ENCODE data around the gene IQCC.

DNA sequence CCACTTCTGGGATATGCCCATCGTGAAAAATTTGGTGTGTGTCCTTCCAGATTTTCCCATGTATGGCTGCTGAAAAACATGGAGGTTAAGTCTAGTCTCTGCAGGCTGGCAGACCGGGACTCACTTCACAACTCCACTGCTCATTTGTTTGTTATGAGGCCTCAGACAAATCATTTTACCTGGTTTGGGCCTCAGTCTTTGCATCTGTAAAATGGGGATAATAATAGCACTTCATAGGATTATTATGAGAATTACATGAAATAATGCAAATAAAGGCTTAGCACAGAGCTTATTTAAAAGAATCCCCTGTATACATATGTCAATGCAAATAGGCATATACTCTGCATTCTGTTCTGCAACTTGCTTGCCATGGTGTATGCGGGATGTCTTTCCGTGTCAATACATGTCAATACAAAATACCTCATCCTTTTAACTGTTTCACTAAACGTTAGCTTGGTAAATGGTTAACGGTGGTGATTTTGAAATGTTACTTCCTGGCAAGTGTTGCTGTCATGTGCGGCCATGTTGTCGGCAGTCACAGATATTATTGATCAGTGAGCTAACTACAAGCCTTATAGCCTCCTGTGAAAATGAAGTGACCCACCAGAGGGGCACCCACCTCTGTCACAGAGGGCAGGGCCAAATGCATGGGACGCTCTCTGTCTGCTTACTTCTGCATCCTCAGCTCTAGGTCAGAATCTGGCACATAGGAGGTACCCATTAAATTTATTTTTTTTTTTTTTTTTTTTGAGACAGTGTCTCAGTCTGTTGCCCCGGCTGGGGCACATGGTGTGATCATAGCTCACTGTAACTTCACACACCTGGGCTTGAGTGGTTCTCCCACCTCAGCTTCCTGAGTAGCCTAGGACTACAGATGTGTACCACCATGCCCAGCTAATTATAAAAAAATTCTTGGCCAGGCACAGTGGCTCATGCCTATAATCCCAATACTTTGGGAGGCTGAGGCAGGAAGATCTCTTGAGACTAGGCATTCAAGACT lies 49.9 kb downstream of the IQCC start:
- no peak for TF ChIP-seq HOXA7 (CRISPR knock-in tag; IDR thresholded peaks at IDR 0.05; ENCODE audit: borderline replicate concordance)
- no peak for TF ChIP-seq ZNF341 (tag by site-specific recombination; IDR thresholded peaks at IDR 0.05; ENCODE audit: low read depth)
- TF ChIP-seq, protein P1, sequence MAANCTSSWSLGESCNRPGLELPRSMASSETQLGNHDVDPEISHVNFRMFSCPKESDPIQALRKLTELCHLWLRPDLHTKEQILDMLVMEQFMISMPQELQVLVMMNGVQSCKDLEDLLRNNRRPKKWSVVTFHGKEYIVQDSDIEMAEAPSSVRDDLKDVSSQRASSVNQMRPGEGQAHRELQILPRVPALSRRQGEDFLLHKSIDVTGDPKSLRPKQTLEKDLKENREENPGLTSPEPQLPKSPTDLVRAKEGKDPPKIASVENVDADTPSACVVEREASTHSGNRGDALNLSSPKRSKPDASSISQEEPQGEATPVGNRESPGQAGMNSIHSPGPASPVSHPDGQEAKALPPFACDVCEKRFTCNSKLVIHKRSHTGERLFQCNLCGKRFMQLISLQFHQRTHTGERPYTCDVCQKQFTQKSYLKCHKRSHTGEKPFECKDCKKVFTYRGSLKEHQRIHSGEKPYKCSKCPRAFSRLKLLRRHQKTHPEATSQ (tag by site-specific recombination; IDR thresholded peaks at IDR 0.05): no peak
- no peak for TF ChIP-seq CTCF (tag by site-specific recombination; IDR thresholded peaks at IDR 0.05)
- TF ChIP-seq, protein P2, sequence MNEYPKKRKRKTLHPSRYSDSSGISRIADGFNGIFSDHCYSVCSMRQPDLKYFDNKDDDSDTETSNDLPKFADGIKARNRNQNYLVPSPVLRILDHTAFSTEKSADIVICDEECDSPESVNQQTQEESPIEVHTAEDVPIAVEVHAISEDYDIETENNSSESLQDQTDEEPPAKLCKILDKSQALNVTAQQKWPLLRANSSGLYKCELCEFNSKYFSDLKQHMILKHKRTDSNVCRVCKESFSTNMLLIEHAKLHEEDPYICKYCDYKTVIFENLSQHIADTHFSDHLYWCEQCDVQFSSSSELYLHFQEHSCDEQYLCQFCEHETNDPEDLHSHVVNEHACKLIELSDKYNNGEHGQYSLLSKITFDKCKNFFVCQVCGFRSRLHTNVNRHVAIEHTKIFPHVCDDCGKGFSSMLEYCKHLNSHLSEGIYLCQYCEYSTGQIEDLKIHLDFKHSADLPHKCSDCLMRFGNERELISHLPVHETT (tag by site-specific recombination; IDR thresholded peaks at IDR 0.05): no peak
- TF ChIP-seq, protein P3, sequence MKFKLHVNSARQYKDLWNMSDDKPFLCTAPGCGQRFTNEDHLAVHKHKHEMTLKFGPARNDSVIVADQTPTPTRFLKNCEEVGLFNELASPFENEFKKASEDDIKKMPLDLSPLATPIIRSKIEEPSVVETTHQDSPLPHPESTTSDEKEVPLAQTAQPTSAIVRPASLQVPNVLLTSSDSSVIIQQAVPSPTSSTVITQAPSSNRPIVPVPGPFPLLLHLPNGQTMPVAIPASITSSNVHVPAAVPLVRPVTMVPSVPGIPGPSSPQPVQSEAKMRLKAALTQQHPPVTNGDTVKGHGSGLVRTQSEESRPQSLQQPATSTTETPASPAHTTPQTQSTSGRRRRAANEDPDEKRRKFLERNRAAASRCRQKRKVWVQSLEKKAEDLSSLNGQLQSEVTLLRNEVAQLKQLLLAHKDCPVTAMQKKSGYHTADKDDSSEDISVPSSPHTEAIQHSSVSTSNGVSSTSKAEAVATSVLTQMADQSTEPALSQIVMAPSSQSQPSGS (tag by site-specific recombination; IDR thresholded peaks at IDR 0.05; ENCODE audit: low read depth): no peak
- TF ChIP-seq SP2 (tag by site-specific recombination; IDR thresholded peaks at IDR 0.05): no peak
